GM12872 (cell line): ENCODE results near the gene GPRIN2.

Experiments used
- TF ChIP-seq, protein P1 (sequence below): IDR thresholded peaks from 3 replicates; pipeline ENCODE4 v1.5.1; 2011; ENCODE audit warnings: low read depth, mild to moderate bottlenecking, low read length, moderate library complexity; ENCODE audit not compliant: insufficient read depth

GPRIN2 gene

DNA sequence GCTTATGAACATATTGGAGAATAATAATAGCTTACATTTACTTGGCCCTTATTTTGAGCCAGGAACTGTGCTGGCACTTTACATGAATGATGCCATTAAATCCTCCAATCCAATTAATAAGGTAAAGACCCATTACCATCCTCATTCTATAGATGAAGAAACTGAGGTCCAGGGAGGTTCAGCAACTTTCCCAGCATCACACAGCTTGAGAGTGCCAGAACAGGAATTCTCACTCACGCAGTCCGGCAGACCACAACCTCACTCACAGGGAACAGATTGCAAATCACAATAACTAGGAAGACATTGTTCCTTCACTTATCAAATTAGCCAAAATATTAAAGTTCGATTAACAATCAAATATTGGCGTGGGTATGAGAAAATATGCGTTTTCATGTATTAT, 18.3 kb downstream of the GPRIN2 start:
- TF ChIP-seq, protein P1, sequence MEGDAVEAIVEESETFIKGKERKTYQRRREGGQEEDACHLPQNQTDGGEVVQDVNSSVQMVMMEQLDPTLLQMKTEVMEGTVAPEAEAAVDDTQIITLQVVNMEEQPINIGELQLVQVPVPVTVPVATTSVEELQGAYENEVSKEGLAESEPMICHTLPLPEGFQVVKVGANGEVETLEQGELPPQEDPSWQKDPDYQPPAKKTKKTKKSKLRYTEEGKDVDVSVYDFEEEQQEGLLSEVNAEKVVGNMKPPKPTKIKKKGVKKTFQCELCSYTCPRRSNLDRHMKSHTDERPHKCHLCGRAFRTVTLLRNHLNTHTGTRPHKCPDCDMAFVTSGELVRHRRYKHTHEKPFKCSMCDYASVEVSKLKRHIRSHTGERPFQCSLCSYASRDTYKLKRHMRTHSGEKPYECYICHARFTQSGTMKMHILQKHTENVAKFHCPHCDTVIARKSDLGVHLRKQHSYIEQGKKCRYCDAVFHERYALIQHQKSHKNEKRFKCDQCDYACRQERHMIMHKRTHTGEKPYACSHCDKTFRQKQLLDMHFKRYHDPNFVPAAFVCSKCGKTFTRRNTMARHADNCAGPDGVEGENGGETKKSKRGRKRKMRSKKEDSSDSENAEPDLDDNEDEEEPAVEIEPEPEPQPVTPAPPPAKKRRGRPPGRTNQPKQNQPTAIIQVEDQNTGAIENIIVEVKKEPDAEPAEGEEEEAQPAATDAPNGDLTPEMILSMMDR, result no peak

DNA sequence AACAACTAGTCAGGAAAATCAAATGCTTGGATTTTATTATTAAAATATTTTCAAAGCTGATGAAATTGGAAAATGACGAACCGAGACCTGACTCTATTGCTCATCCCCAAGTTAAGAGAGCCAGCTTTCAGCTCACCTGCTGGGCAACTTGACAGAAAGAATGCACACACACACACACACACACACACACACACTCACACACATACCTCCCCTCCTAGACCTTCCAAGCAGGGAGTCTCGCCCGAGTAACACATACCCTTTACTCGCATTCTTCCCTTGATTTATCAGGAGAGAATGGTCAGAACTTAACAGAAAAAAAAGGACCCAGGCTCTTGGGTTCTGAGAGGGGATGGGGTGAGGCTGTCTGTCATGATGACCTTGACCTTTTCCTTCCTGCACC, 19.1 kb downstream of the GPRIN2 start:
- TF ChIP-seq, protein P1, result no peak

DNA sequence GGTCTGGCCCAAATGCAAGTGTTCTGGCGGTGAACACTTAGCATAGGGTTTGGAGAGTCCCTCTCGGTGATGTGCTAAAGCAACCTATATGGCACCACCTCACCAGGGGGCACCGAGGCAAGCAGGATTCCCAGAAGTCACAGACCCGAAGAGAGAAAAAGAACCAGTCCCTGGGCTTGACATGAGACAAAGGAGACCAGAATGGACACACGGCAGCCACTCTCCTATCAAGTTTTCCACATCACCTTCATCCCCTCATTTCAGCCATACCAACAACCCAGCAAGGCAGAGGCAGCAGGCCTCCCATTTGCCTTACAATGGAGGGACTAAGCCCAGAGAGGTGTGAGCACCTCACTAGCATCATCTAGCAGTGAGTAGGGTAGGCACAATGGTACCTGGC, 19.7 kb downstream of the GPRIN2 start:
- TF ChIP-seq, protein P1, result no peak

DNA sequence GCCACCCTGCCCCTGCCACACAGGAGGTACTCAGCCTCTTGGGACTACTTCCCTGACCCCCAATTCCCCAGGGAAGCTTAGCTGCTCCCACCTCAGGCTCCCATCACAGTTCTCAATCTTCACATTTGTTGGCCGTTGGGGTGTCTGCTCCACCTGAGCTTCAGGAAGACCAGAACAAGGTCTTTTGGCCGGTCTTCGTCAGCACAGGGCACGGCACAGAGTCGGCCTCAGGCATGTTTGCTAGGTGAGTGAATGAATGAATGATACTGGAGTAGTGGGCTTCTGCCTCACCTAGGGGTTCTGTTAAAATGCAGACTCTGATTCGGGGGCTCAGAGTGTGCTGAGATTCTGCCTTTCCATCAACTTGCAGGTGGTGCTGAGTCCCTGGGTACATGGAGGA, 20.3 kb downstream of the GPRIN2 start:
- TF ChIP-seq, protein P1, result no peak

DNA sequence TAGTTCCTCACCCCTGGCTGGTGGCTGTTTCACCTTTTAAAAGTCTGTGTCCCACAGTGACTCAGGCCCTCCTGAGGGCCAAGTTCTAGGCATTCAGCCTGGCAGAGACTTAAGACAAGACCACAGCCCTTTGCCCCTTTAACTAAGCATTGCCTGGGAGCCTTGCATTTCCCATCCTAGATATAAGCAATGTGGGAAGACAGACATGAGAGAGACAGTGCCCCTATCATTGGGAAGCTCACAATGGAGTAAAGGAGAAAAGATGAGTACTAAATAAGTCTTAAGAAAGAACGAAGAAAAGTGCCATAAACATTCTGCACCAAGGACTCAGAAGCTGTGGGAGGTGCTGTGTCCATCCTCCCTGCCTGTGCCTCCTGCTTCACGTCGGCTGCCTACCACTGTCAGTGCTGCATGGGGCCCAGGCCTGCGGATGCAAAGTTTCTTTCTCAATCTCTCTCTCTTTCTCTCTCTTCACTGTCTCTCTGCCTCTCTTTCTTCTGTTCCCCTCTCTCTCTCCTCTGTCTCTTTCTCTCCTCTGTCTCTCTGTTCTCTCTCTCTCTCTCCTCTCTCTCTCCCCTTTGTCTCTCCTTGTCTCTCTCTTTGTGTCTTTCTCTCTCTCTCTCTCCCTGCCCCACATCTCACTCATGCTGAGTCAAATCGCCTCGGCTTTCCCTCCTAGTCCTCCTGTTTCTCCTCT, 21.5 kb downstream of the GPRIN2 start:
- TF ChIP-seq, protein P1, result no peak

DNA sequence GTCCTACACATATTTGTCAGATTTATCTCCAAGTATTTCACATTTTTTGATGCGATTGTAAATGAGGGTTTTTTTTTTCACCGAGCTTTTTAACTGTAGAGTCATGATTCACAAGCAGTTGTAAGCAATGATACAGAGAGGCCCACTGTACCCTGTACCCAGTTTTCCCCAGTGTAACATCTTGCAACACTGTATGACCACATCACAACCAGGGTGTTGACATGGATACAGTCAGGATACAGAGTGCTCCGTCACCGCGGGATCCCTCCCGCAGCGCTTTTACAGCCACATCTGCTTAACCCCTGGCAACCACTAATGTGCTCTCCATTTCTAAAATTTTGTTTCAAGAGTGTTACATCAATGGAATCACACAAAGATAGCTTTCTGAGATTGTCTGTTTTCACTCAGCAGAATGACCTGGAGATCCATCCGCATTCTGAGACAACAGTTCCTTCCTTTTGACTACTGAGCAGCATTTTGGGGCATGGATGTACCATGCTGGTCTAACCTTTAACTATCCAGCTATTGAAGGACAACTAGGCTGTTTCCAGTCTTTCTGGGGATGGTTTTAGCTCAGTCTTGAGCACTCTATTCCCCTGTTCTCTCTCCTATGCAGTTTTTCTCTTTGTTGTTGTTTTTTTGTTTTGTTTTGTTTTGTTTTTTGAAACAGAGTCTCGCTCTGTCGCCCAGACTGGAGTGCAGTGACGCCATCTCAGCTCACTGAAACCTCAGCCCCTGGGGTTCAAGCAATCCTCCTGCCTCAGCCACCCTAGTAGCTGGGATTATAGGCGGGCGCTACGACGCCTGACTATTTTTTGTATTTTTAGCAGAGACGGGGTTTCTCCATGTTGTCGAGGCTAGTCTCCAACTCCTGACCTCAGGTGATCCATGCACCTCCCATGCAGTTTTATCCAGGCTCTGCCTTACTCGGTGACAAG, 25.9 kb downstream of the GPRIN2 start:
- TF ChIP-seq, protein P1, result no peak
